Pericardium fibroblast (primary cell): Measurements from ENCODE around the gene TPK1. TPM values are rescaled to one million over a fixed set of nuclear protein-coding genes. Genes with fewer than 3 reads are reported as not detected.

Experiments
- total RNA-seq: library from RNA; depleted of rRNA; stranded (reverse); fragments of >200 nt; gene quantifications from 2 replicates; pipeline ENCODE4 v1.2.3, GENCODE V29; 2015

TPK1 gene
- total RNA-seq, result 4.9 and 5.2 TPM in 2 replicates

DNA sequence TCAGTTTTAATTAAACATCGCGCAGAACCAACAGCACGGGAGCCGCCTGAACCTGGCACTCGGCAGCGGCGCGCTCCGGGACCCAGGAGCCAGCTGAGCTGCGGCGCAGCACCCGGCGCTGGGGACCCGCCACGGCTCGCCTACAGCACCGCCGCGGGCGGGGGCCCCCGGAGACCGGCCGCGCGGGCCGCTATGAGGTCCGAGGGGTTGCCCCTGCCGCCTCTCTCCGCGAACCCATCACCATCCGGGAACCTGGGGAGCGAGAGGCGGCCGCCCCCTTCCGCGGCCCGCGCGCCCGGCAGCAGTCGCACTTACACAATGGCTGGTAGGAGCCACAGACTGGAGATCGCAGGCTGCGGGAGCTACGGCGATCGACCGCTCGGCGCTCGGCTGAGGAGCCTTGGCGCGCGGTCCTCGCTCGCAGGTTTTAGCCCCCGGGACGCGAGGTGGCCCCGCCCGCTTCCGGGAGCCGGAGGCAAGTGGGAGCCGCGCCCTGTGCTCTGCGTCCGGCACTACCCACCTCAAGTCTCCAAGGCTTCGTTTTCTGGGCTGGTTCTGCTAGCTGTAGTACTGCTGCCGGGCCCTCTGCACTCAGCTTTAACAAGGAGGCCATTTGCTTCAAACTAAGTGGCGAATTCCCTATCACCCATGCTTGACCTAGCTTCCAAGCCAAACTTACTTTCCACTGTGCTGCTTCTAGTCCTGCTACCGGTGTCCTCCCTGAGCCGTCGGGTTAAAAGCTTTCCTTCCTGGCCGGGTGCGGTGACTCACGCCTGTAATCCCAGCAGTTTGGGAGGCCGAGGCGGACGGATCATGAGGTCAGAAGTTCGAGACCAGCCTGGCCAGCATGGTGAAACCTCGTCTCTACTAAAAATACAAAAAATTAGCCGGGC is at the start of gene TPK1:
TPK1 (minus strand) TSS at position 402 of the 893 bp plus-strand sequence. CDS start 451 bp downstream, outside the sequence.

DNA sequence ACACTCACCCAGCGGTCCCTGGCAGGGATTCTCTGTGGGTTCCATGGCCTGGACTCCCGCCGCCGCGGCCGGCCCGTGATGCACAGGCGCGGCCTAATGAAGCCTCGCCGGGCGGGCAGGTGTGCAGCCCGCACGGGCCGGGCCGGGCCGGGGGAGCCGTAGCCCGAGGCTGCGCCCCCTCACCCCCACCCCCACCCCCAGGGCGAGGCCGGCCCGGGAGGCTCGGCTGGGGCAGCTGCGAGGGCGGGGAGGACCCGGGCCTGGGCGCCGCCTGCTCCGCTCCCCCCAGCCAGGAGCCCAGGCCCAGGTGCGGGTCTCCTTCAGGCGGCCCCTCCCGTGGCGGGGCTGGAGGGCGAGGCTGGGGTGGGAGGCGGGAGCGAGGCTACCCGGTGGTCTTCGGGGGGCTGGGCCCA is 432.2 kb downstream of the TPK1 start, which contains the start of gene NOBOX:
NOBOX (minus strand) TSS at position 45 of the 413 bp plus-strand sequence.

